EH (cell line): ENCODE data around the gene ACOT11.

Experiments
- DNase-seq: peaks from one replicate; pipeline ENCODE4 v3.0.0-alpha.2; 2015; ENCODE audit warnings: low read depth

The ACOT11 gene

GRCh38 chr1:54585181-54586066, 37.4 kb downstream of the ACOT11 start:
- DNase-seq, result no peak

- no peak for DNase-seq
Observed at GRCh38 chr1:54588377-54588776, 40.3 kb downstream of the ACOT11 start.

GRCh38 chr1:54591127-54591756, 43.2 kb downstream of the ACOT11 start:
- peak; percentile 21 for DNase-seq

GRCh38 chr1:54593571-54594160, 45.6 kb downstream of the ACOT11 start:
- DNase-seq, result no peak

GRCh38 chr1:54594463-54594862, 46.4 kb downstream of the ACOT11 start:
- DNase-seq, result no peak

- DNase-seq, result no peak
Observed at GRCh38 chr1:54595956-54596498, 48.0 kb downstream of the ACOT11 start.

- no peak for DNase-seq
Observed at GRCh38 chr1:54596756-54597155, 48.7 kb downstream of the ACOT11 start.

- DNase-seq, result no peak
Observed at GRCh38 chr1:54597455-54598030, 49.5 kb downstream of the ACOT11 start.

- no peak for DNase-seq
Observed at GRCh38 chr1:54599211-54599823, 51.3 kb downstream of the ACOT11 start.

- DNase-seq, result no peak
Observed at GRCh38 chr1:54600947-54601721, 53.1 kb downstream of the ACOT11 start.

GRCh38 chr1:54601730-54602129, 53.7 kb downstream of the ACOT11 start:
- DNase-seq, result no peak

GRCh38 chr1:54602554-54602953, 54.5 kb downstream of the ACOT11 start:
- no peak for DNase-seq

- DNase-seq, result no peak
Observed at GRCh38 chr1:54603241-54603640, 55.2 kb downstream of the ACOT11 start.

- no peak for DNase-seq
Observed at GRCh38 chr1:54604051-54604450, 56.0 kb downstream of the ACOT11 start.

- no peak for DNase-seq
Observed at GRCh38 chr1:54604572-54605370, 56.7 kb downstream of the ACOT11 start.

GRCh38 chr1:54606096-54606989, 58.3 kb downstream of the ACOT11 start:
- DNase-seq, result no peak

- no peak for DNase-seq
Observed at GRCh38 chr1:54606990-54607325, 58.9 kb downstream of the ACOT11 start.

GRCh38 chr1:54607821-54608565, 60.0 kb downstream of the ACOT11 start:
- no peak for DNase-seq
